GM19025 (cell line): ENCODE measurements around the gene RFLNA.

Source experiments
- ATAC-seq: cut with Tn5 transposase; IDR thresholded peaks from one replicate; pipeline ENCODE4 v1.9.1; 2021; ENCODE audit warnings: mild to moderate bottlenecking, low read depth, moderate library complexity; ENCODE audit not compliant: unreplicated experiment

The RFLNA gene

DNA sequence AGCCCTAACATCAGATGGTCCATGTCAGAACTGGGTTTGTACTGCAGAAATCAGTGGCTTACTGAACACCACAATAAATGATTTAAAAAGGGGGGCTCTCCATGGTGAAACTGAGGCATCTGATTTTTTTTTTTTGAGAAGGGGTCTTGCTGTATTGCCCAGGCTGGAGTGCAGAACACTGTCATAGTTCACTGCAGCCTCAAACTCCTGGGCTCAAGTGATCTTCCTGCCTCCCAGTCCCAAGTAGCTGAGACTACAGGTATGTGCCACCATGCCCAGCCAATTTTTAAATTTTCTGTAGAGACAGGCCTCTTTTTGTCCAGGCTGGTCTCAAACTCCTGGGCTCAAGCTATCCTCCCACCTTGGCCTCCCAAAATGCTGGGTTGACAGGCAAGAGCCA is 57.4 kb downstream of the RFLNA start:
- no peak for ATAC-seq

DNA sequence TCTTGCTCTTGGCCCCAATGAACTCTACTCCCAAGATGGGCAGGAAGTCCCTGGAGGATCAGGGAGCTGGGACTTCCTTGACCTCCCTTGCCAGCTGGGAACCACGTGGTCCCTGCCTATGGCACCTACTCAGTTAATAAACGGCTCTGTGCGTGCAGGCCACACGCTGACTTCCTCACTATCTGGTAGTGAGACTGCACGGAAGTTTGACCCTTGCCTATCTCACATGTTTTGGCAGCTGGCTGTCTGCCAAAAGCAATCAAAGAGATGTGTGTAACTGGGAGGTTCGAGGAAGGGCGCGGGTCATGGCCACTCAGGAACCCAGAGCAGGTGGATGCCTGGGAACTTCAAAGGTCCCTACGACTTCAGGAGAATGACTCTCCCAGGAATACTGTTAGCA is 57.9 kb downstream of the RFLNA start:
- no peak for ATAC-seq

DNA sequence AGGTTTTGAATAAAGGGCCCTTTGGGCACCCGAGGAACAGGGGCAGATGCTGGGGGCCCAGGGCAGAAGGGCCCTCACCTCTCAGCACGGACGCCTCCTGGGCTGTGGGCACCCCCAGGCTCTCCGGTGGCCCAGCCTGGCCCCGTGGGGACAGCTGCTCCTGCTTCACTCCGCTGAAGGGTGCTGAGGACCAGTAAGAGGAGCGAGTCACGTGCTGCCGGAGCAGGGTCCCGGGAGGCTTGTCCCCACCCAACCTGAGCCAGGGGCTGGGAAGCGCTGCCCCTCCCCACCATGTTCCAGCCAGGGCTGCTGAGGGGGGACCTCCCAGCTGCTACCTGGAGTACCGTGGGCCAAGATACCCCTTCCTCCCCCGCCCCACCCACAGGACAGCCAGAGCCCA is 59.5 kb downstream of the RFLNA start:
- no peak for ATAC-seq

DNA sequence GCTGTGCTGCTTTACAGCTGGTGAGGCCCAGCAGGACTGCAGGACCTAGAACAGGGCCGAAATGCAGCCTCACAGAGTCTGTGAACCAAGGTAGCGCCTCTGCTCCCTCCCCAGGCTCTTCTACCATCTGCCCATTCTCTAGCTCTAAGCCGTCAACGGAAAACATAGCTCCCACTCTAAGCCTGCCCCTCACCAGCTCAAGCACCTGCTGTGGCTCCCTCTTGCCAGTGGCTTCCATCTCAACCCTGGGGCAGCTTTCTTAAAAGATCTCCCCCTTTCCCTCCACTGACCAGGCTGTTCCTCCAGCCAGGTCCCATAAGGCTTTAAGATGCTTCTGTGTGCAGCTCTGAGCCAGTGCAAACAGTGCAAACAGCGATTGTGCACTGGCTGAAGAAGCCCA is 61.3 kb downstream of the RFLNA start:
- ATAC-seq: no peak

DNA sequence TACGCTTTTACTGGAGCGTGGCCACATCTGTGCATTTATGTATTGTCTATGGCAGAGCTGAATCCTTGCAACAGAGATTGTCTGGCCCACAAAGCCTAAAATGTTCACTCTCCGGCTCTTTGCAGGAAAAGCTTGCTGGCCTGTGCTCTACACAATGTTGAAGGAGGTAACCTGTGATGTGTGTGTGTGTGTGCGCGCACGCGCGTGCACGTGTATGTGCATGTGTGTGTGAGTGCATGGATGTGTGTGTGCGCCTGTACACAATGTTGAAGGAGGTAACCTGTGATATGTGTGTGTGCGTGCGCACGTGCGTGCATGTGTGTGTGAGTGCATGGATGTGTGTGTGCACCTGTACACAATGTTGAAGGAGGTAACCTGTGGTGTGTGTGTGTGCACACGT is 62.7 kb downstream of the RFLNA start:
- ATAC-seq: no peak

DNA sequence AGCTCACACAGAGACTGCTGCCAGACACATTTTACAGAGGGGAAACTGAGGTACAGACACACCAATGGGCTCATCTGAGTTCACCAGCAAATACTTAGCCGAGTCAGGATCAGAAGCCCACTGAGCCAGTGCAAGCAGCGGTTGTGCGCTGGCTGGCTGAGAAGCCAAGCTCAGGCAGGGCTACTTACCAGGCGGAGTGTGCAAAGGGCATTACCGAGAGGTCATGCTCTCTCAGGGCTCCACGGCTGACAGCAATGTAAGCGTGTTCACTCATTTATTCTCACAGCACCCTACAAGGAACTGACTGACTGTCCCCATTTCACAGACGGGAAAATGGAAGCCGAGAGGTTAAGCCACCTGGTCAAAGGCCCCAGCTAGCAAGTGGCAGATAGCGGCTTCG is 63.7 kb downstream of the RFLNA start:
- no peak for ATAC-seq

DNA sequence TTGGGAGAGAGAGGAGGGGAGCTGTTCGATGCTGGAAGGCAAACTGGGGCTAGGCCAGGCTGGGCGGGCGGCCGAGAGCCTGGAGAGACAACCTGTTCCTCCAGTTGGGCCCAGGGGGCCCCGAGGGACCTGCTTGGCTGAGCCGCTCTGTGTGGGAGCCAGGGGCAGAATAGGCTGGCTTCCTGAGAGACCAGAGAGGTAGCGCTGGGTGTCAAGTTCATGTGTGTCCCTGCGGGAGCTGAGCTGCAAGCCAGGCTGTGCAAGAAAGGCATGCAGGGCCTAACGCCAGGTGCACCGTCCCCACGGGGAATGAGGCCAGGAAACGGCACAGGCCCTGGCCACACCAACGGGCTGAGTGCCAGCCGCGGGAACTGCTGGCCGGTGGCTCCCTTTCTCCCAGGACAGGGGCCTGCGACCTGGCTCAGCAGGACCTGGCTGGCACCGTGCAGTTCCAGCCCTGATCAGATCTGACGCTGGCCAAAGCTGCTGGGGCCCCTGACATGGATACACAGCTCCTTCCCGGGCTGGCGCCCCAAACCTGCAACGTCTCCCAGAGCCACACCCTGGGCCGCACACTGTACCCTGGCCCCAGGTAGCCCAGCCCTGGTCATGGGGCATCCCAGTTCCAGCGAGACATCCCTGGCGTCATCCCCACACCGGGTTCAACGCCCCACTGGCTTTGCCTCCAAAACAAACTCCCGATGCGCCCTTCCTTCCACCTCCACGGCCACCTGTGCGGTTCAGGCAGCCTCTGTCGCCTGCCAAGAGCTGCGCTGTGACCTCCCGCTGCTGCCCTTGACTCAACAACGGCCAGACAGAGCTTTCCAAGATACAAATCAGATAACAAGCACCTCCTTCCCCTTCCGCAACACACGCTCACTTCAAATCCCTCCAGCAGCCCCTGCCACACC is 65.0 kb downstream of the RFLNA start:
- no peak for ATAC-seq

DNA sequence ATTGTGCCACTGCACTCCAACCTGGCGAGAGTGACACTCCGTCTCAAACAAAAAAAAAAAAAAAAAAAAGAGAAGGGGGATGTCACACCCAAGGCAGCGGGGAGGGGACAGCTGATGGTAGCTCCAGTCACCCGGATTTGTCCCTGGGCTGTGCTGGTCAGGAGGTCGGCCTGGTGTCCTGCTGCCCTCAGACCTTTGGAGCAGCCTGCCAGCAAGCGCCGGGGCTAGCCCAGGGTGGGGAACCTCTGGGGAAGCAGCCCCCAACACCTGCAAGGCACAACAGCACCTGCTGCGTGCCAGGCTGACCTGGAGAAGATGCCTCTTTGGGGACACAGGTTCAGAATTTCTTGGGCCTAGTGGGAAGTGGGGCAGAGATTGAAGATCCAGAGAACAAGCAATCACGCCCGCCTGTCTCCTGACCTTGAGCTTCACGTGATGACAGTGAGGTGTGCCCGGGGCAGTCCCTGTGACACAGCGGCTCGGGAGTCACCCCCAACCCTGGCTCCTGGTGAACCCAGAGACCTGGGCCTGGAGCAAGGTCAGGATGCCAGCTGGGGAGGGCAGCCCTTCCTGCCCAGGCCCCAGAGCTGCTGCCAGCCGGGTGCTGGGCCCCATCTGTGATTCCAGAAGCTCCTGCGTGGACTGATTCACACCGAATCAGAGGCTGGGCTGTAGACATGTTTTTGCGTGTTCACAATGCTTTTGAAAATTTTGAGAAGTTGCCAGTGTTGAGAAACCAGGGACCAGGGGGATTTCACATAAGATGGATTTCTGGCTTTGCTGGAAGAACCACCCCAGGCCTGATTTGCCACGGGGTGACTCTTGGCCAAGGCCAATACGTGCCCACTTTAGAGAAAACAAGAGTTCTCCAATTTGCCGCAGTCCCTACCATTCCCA is 66.4 kb downstream of the RFLNA start:
- ATAC-seq: no peak

DNA sequence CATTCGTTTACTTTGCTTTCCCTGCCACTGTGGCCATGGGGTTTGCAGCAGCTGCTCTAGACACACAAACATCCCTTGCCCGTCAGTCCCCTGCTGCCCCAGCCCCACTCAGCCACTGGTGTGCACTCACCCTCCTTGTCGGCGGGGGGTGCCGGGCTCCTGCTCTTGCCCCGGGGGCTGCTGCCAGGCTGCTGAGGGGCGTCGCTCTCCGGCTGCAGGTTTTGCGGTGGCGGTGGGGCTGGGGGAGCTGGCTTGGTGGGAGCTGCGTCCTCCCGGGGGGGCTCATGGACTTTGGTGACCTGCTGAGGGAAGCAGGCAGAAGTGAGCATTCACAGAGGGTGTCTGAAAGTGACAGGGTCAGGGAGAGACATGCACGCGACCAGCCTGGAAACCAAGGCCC is 67.1 kb downstream of the RFLNA start:
- ATAC-seq: no peak

DNA sequence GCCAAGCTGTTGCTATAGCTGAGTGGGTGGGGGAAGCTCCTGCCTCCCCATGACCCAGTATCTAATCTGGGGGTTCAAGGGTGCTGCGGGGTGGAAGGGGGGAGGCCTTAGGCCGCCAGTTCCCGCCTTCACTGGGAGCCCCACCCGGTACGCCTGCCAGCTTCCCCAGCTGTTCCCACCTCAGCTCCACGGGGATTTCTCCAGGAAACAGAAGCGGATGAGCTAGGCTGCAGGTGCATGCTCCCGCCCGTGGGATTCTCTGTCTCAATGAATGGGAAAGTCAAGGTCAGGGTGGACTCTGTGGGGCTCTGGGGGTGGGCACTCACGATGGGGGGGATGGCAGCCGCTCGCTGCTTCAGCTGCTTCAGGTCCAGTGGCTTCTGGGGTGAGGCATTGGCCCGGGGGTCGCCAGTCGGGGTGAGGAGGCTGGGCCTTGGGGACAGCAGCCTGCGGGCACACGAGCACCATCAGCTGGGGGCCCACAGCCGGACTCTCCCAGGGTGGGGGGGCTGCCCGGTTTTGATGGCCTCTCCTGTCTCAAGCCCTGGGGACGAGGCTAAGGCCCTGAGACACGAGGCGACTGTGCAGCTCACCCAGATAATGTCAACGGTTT is 68.6 kb downstream of the RFLNA start:
- no peak for ATAC-seq

DNA sequence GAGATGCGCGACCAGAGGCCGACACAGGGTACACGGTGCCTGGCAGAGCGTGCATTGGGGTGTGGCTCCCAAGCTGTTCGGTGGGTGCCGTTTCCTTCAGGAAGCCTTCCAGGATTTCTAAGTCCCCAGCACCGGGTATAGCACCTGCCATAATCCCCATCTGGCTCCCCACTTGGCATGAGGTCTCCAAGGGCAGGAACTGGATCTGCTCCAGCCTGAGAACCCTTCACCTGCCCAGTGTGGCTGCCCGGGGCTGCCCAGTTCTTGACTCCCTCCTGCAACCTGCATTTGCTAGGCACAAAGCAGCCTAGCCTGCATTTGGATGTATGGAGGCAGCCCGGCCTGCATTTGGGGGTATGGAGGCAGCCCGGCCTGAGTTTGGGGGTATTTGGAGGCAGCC is 69.7 kb downstream of the RFLNA start:
- no peak for ATAC-seq
